ENCODE data around the gene TIMP3.

DNA sequence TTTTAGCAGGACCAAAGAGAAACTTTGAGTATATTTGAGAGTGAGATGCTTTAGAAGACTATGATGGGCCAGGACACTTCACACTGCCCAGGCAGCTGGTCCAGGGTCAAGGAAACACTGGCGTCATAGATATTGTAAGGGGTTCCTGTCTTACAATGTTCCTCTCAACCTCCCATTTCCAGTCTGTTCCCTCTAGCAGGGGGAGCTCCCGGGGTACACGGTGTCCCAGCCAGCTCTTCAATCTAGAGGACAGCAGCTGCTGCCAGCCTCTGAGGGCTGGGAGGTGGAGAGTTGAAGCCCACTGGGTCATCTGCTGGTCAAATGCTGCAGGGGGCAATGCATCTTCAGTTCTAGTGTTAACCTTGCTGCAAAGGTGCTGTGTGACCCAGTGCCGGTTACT, 40.7 kb upstream of the TIMP3 start:
- no peak for TF ChIP-seq CTCF (IDR thresholded peaks at IDR 0.05)
- no peak for TF ChIP-seq POLR2A (IDR thresholded peaks at IDR 0.05)
